Heart left ventricle (tissue), 13 donors: Measurements from ENCODE around the gene TACC2.

Source experiments
- CTCF ChIP-seq, 12 donors: fragments of 200-600 bp; sonication (generic) in 4 of 12; IDR thresholded peaks; one replicate each; pipeline versions ENCODE4 v1.5.0 to v1.8.0; 2018 to 2022; ENCODE audit warnings: antibody characterized with exemption in 12 of 12, mild to moderate bottlenecking in 5 of 12
- POLR2A ChIP-seq, 2 donors: fragments of 450-650 bp; IDR thresholded peaks; one replicate each; pipeline ENCODE4 v1.6.1; 2017; ENCODE audit warnings: antibody characterized with exemption in 2 of 2, mild to moderate bottlenecking in 2 of 2, moderate library complexity in 2 of 2
- donor health status: ischemic (EF 13 %, LVEDD 7.1; RV severe dilation, severe dysfunction).
- donor health status: DM: no; HTN: yes; CAD: no.
- donor health status: DM: no; HTN: no; CAD: no.
- donor health status: ischemic (EF 25% LVEDD 6.9; RV normal size, moderate dysfunction).
- donor health status: ischemic (EF 25% LVEDD 5.7; RV mildly dilated, moderate dysfunction).
- donor health status: ischemic (EF 35%, LVEDD 5.7; RV mildly dilated, moderate dysfunction).
- donor health status: nonischemic (EF 11% LVEDD 7.7; RV severe dilation, severe dysfunction).
- donor health status: DM: yes; HTN: yes; CAD: no.
- donor health status: PGD.
- donor health status: ischemic (EF 29% LVEDD 5.4; RV normal size, mild dysfunction).
- donor health status: nonischemic (EF 23%, LVEDD 6.1; RV moderate dilation, normal function).

DNA sequence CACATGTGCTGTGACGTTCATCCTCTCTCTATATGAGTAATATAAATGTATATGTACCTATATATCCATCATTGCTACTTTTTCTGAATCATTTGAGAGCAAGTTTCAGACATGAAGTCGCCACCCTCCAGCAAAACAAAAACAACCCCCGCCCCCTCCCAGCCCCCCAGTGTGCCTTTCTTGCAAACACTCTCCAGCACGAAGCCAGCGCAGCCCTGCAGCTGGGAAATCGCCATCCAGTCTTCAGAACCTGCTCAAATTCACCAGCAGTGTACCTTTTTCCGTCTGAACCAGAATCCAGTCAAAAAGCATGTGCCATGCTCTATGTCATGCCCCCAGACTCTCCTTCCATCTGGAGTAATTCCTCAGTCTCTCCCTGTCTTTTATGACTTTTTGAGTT is 135.8 kb downstream of the TACC2 start:
- no peak for TF ChIP-seq CTCF (IDR thresholded peaks at IDR 0.05)
- TF ChIP-seq POLR2A (IDR thresholded peaks at IDR 0.05), result no peak
